Colonic mucosa (tissue), 4 donors: ENCODE data around the gene FAM237A. TPM values are rescaled to one million over a fixed set of nuclear protein-coding genes. Genes with fewer than 3 reads are reported as not detected.

ENCODE experiments used
- DNase-seq: peaks from one replicate; pipeline ENCODE4 v3.0.0-alpha.2; 2020
- H3K27ac ChIP-seq: fragments of 200-600 bp; one replicate; pipeline ENCODE4 v1.8.0; 2021
- H3K27me3 ChIP-seq: fragments of 200-600 bp; one replicate; pipeline ENCODE4 v1.8.0; 2021
- H3K36me3 ChIP-seq: fragments of 200-600 bp; one replicate; pipeline ENCODE4 v1.8.0; 2021
- H3K4me1 ChIP-seq: fragments of 200-600 bp; one replicate; pipeline ENCODE4 v1.8.0; 2021; ENCODE audit warnings: mild to moderate bottlenecking
- H3K4me3 ChIP-seq: fragments of 200-600 bp; one replicate; pipeline ENCODE4 v1.8.0; 2021
- H3K9ac ChIP-seq, 2 donors: one replicate each; pipeline ENCODE4 v1.7.0; 2013; ENCODE audit warnings: control low read depth in 2 of 2, low read depth in 2 of 2, low read length in 2 of 2
- H3K9me3 ChIP-seq: fragments of 200-600 bp; one replicate; pipeline ENCODE4 v1.8.0; 2021
- CTCF ChIP-seq: fragments of 200-600 bp; IDR thresholded peaks from one replicate; pipeline ENCODE4 v1.8.0; 2022; ENCODE audit warnings: antibody characterized with exemption, mild to moderate bottlenecking
- intact Hi-C: fragments of 100-400 bp; cut with DNase I; formaldehyde crosslinking; loops from one replicate; pipeline ENCODE4 v1.14.1; 2022
- total RNA-seq, 2 donors: library from RNA; stranded (reverse); fragmentation: NEBNext Ultra II Directional in 1 of 2; extraction: Animal tissue kit (Norgen Biotek cat#: 25700) in 1 of 2; gene quantifications; one replicate each; pipeline ENCODE4 v1.2.1, GENCODE V29; 2021
- donor health status: healthy.
- donor health status: DM: no; HTN: no; CAD: no.
- donor health status: DM: no; HTN: no; CAD: no.

The FAM237A gene
- total RNA-seq, 2 donors from 2014 or later = not detected

- no peaks in the 10 kb centered on the region for H3K36me3 ChIP-seq
- H3K27me3 ChIP-seq = no peaks in the 10 kb centered on the region
- H3K27ac ChIP-seq = no peak overlapping the region
- H3K4me3 ChIP-seq = no peak overlapping the region
- TF ChIP-seq CTCF = no peak
- intact Hi-C loops = loop anchor here (2.0 to 10.0 kb wide), 3 partner anchors 82 to 778 kb away; no protein-coding TSS in a partner anchor
- no peak for DNase-seq
- no peaks in the 10 kb centered on the region for H3K9me3 ChIP-seq
- H3K4me1 ChIP-seq = no peaks in the 10 kb centered on the region
- H3K9ac ChIP-seq = no peak overlapping the region
These were observed 54.6 kb downstream of the FAM237A start for GRCh38 chr2:206696910-206697309.

GRCh38 chr2:206698811-206699210 is 56.5 kb downstream of the FAM237A start:
- Histone ChIP-seq H3K9ac (no peak overlapping the region), H3K36me3 (no peaks in the 10 kb centered on the region), H3K27me3 (no peaks in the 10 kb centered on the region), H3K4me3 (no peak overlapping the region), H3K9me3 (no peaks in the 10 kb centered on the region), H3K27ac (no peak overlapping the region), H3K4me1 (no peaks in the 10 kb centered on the region)
- TF ChIP-seq CTCF = no peak
- intact Hi-C loops = loop anchor here (10.0 kb wide), 2 partner anchors 286 to 776 kb away; no protein-coding TSS in a partner anchor
- no peak for DNase-seq

Other genes with a start within 250 kb of the FAM237A start
- under 1 TPM; 0.52 to 0.93 TPM for gene ADAM23, start 199.0 kb upstream of the FAM237A start, total RNA-seq
- gene DYTN, start 75.9 kb downstream of the FAM237A start, total RNA-seq = not detected
- under 1 TPM; 0.37 to 0.50 TPM for gene MDH1B, start 122.8 kb downstream of the FAM237A start, total RNA-seq
- 10 to 100 TPM; 18.1 to 23.8 TPM for gene FASTKD2, start 123.1 kb downstream of the FAM237A start, total RNA-seq